Esophagus muscularis mucosa (tissue), 3 donors: ENCODE results near the gene CTXND2.

Source experiments
- CTCF ChIP-seq, 3 experiments: fragments of 200-600 bp in 2 of 3; fragments of 450-650 bp in 1 of 3; sonication (generic) in 2 of 3; IDR thresholded peaks; one replicate each; pipeline ENCODE4 v1.5.1; 2017 to 2019; ENCODE audit warnings: antibody characterized with exemption in 3 of 3, mild to moderate bottlenecking in 2 of 3, moderate library complexity in 1 of 3
- POLR2A ChIP-seq: fragments of 450-650 bp; IDR thresholded peaks from one replicate; pipeline ENCODE4 v1.6.1; 2017; ENCODE audit warnings: antibody characterized with exemption, moderate library complexity, mild to moderate bottlenecking, low read depth
- POLR2AphosphoS5 ChIP-seq, 2 donors: sonication (generic); formaldehyde crosslinking; IDR thresholded peaks; one replicate each; pipeline ENCODE4 v1.6.1; 2017; ENCODE audit warnings: antibody characterized with exemption in 2 of 2

DNA sequence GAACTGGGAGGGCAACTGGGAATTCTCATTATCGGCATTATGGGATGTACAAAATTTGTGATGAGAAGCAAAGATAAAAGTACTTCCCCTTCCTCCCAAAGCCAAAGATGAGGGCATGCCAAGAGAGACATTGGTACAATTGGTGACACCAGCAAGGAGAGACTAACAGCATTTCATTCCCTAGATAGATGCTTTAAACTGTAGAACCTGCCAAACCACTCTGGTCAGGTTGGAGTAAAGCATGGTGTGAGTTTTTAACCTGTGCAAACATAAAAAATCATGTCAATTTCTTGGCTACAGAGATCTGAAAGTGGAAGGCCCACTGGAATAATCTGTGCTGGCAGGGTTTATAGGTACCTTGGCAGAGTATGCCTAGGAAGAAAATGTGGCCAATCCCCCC lies 19.4 kb downstream of the CTXND2 start:
- TF ChIP-seq CTCF (IDR thresholded peaks at IDR 0.05) (no peak), POLR2AphosphoS5 (IDR thresholded peaks at IDR 0.05) (no peak), POLR2A (no peak)
